Measurements from ENCODE around the gene NDUFS2.

NDUFS2 gene

GRCh38 chr1:161235957-161236775 is 34.0 kb downstream of the NDUFS2 start:
- Histone ChIP-seq H2AFZ (ENCODE audit: low read length) (no peak overlapping the region), H3K4me1 (ENCODE audit: insufficient read depth, low read length, poor library complexity, severe bottlenecking) (no peaks in the 10 kb centered on the region), H3K9me2 (replicated peaks; ENCODE audit: low read depth, low read length) (no peaks in the 10 kb centered on the region), H3F3A (ENCODE audit: low read depth) (no peaks in the 10 kb centered on the region), H3K9me3 (ENCODE audit: insufficient read depth, low read depth, low read length) (no peaks in the 10 kb centered on the region), H3K27me3 (ENCODE audit: insufficient read depth, low read length, poor library complexity, severe bottlenecking) (no peaks in the 10 kb centered on the region), H3K36me3 (ENCODE audit: insufficient read depth, low read length) (no peaks in the 10 kb centered on the region), H4K20me1 (ENCODE audit: insufficient read depth, low read length, poor library complexity, severe bottlenecking) (no peaks in the 10 kb centered on the region), H3K4me2 (ENCODE audit: low read depth, low read length, poor library complexity, severe bottlenecking) (no peak overlapping the region), H3K9ac (ENCODE audit: low read depth, low read length, poor library complexity, severe bottlenecking) (no peak overlapping the region), H3K4me3 (ENCODE audit: low read length, poor library complexity, severe bottlenecking) (no peak overlapping the region), H3K79me2 (ENCODE audit: insufficient read depth, low read length) (no peaks in the 10 kb centered on the region)
- no peak for TF ChIP-seq EZH2phosphoT487 (IDR thresholded peaks at IDR 0.05; ENCODE audit: borderline replicate concordance)
- TF ChIP-seq, protein P1, sequence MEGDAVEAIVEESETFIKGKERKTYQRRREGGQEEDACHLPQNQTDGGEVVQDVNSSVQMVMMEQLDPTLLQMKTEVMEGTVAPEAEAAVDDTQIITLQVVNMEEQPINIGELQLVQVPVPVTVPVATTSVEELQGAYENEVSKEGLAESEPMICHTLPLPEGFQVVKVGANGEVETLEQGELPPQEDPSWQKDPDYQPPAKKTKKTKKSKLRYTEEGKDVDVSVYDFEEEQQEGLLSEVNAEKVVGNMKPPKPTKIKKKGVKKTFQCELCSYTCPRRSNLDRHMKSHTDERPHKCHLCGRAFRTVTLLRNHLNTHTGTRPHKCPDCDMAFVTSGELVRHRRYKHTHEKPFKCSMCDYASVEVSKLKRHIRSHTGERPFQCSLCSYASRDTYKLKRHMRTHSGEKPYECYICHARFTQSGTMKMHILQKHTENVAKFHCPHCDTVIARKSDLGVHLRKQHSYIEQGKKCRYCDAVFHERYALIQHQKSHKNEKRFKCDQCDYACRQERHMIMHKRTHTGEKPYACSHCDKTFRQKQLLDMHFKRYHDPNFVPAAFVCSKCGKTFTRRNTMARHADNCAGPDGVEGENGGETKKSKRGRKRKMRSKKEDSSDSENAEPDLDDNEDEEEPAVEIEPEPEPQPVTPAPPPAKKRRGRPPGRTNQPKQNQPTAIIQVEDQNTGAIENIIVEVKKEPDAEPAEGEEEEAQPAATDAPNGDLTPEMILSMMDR (conservative IDR thresholded peaks at IDR 0.05; ENCODE audit: low read length), result no peak

GRCh38 chr1:161238039-161238473 is 35.9 kb downstream of the NDUFS2 start, which contains the start of gene NR1I3:
Gene NR1I3 (minus strand): TSS chr1:161238203. CDS start chr1:161236565, 1,638 bp downstream.
- H3K36me3 ChIP-seq (ENCODE audit: insufficient read depth, low read length), result no peaks in the 10 kb centered on the region
- no peak within 1 kb of the TSS for H3K9ac ChIP-seq (ENCODE audit: low read depth, low read length, poor library complexity, severe bottlenecking)
- no peaks in the 10 kb centered on the region for H3K9me3 ChIP-seq (ENCODE audit: insufficient read depth, low read depth, low read length)
- no peaks in the 10 kb centered on the region for H3K9me2 ChIP-seq (replicated peaks; ENCODE audit: low read depth, low read length)
- no peaks in the 10 kb centered on the region for H3F3A ChIP-seq (ENCODE audit: low read depth)
- TF ChIP-seq, protein P1 (conservative IDR thresholded peaks at IDR 0.05; ENCODE audit: low read length), result no peak
- no peak for TF ChIP-seq EZH2phosphoT487 (IDR thresholded peaks at IDR 0.05; ENCODE audit: borderline replicate concordance)
- H3K4me3 ChIP-seq (ENCODE audit: low read length, poor library complexity, severe bottlenecking), result no peak within 1 kb of the TSS
- no peak within 1 kb of the TSS for H3K4me2 ChIP-seq (ENCODE audit: low read depth, low read length, poor library complexity, severe bottlenecking)
- no peaks in the 10 kb centered on the region for H4K20me1 ChIP-seq (ENCODE audit: insufficient read depth, low read length, poor library complexity, severe bottlenecking)
- no peaks in the 10 kb centered on the region for H3K79me2 ChIP-seq (ENCODE audit: insufficient read depth, low read length)
- no peaks in the 10 kb centered on the region for H3K27me3 ChIP-seq (ENCODE audit: insufficient read depth, low read length, poor library complexity, severe bottlenecking)
- no peak within 1 kb of the TSS for H2AFZ ChIP-seq (ENCODE audit: low read length)
- H3K4me1 ChIP-seq (ENCODE audit: insufficient read depth, low read length, poor library complexity, severe bottlenecking), result no peaks in the 10 kb centered on the region

DNA sequence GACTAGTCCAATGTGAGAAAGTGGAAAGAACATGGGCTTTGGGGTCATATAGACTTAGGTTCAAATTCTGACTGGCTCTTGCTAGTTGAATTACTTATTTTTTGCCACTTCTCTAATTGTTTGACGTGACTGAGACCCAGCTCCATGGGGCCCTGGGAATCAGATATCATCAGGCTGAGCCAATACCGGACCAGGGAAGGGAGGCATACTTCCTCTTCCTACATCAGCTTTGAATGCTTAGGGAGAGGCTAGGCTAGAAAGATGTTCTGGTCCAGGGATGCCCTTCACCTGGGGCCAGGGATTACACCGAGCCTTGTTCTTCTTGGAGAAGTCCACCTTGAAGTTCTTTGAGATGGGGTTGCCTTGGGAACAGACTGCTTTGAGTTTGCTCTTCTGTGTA is 39.5 kb downstream of the NDUFS2 start:
- H3K4me2 ChIP-seq (ENCODE audit: low read depth, low read length, poor library complexity, severe bottlenecking), result no peak overlapping the region

More for the DNA sequence above, 39.5 kb downstream of the NDUFS2 start:
- Histone ChIP-seq H3K4me3 (ENCODE audit: low read length, poor library complexity, severe bottlenecking) (no peak overlapping the region), H3K36me3 (ENCODE audit: insufficient read depth, low read length) (no peaks in the 10 kb centered on the region), H4K20me1 (ENCODE audit: insufficient read depth, low read length, poor library complexity, severe bottlenecking) (no peaks in the 10 kb centered on the region), H3K9ac (ENCODE audit: low read depth, low read length, poor library complexity, severe bottlenecking) (no peak overlapping the region), H3K27me3 (ENCODE audit: insufficient read depth, low read length, poor library complexity, severe bottlenecking) (no peaks in the 10 kb centered on the region), H3K4me1 (ENCODE audit: insufficient read depth, low read length, poor library complexity, severe bottlenecking) (no peaks in the 10 kb centered on the region), H3F3A (ENCODE audit: low read depth) (no peaks in the 10 kb centered on the region), H3K9me3 (ENCODE audit: insufficient read depth, low read depth, low read length) (no peaks in the 10 kb centered on the region), H3K9me2 (replicated peaks; ENCODE audit: low read depth, low read length) (no peaks in the 10 kb centered on the region), H2AFZ (ENCODE audit: low read length) (no peak overlapping the region), H3K79me2 (ENCODE audit: insufficient read depth, low read length) (no peaks in the 10 kb centered on the region)
- no peak for TF ChIP-seq EZH2phosphoT487 (IDR thresholded peaks at IDR 0.05; ENCODE audit: borderline replicate concordance)
- TF ChIP-seq, protein P1 (conservative IDR thresholded peaks at IDR 0.05; ENCODE audit: low read length), result no peak
